Common myeloid progenitor, CD34-positive (primary cell): ENCODE results near the gene SLC22A3. TPM values are rescaled to one million over a fixed set of nuclear protein-coding genes. Genes with fewer than 3 reads are reported as not detected.
A peak's percentile ranks its signal among the peaks of the same experiment; 100 is the strongest.
"Not testable (repeated sequence)": the region's sequence is repeated elsewhere in the genome, so short reads cannot be mapped to it uniquely, and the experiment has no call there.

Experiments
- CTCF ChIA-PET: fragments of 350-600 bp; sonication (Branson Sonifier 250); formaldehyde crosslinking; loops from one replicate; lab custom pipeline; 2021; ENCODE audit warnings: antibody characterized with exemption; lab: Charles Lee
- POLR2A ChIA-PET: fragments of 350-600 bp; sonication (Branson Sonifier 250); formaldehyde crosslinking; loops from one replicate; lab custom pipeline; 2021; ENCODE audit warnings: antibody characterized with exemption; lab: Charles Lee
- DNase-seq, 3 donors: peaks; one replicate each; pipeline versions ENCODE4 v3.0.0 to v3.0.0-alpha.2; 2013
- H3K27ac ChIP-seq, 2 experiments: 1 replicate in 1 of 2; 2 replicates in 1 of 2; pipeline ENCODE4 v1.7.0; 2013; ENCODE audit warnings: inconsistent platforms in 2 of 2, low read length in 2 of 2, mild to moderate bottlenecking in 2 of 2, low read depth in 1 of 2, moderate library complexity in 1 of 2; ENCODE audit not compliant: severe bottlenecking in 2 of 2, insufficient read depth in 1 of 2, poor library complexity in 1 of 2
- H3K27me3 ChIP-seq, 5 experiments: replicated peaks in 2 of 5; 1 replicate in 3 of 5; 2 replicates in 2 of 5; pipeline versions ENCODE4 v1.6.1 to v1.7.0; 2013; ENCODE audit warnings: low read length in 4 of 5, mild to moderate bottlenecking in 2 of 5, moderate library complexity in 2 of 5, inconsistent platforms in 1 of 5; ENCODE audit not compliant: insufficient read depth in 5 of 5, control insufficient read depth in 4 of 5
- H3K36me3 ChIP-seq, 4 experiments: 1 replicate in 2 of 4; 2 replicates in 2 of 4; pipeline versions ENCODE4 v1.6.1 to v1.7.0; 2013; ENCODE audit warnings: low read length in 3 of 4, control low read depth in 1 of 4, mild to moderate bottlenecking in 1 of 4; ENCODE audit not compliant: control insufficient read depth in 4 of 4, insufficient read depth in 4 of 4
- H3K4me1 ChIP-seq, 4 experiments: 1 replicate in 3 of 4; 2 replicates in 1 of 4; pipeline versions ENCODE4 v1.6.1 to v1.7.1; 2013; ENCODE audit warnings: low read length in 3 of 4, mild to moderate bottlenecking in 3 of 4, control low read depth in 1 of 4, inconsistent platforms in 1 of 4, moderate library complexity in 1 of 4; ENCODE audit not compliant: control insufficient read depth in 4 of 4, insufficient read depth in 4 of 4; ENCODE audit errors: control extremely low read depth in 1 of 4
- H3K4me3 ChIP-seq, 7 experiments: 1 replicate in 4 of 7; 2 replicates in 3 of 7; pipeline versions ENCODE4 v1.5.1 to v1.7.0; 2013; ENCODE audit warnings: mild to moderate bottlenecking in 7 of 7, low read length in 6 of 7, moderate library complexity in 6 of 7, inconsistent platforms in 2 of 7, low read depth in 2 of 7, control low read depth in 1 of 7; ENCODE audit not compliant: insufficient read depth in 4 of 7, control insufficient read depth in 1 of 7; ENCODE audit errors: extremely low read depth in 1 of 7
- H3K9me3 ChIP-seq, 5 experiments: 1 replicate in 4 of 5; 2 replicates in 1 of 5; pipeline versions ENCODE4 v1.6.1 to v1.7.1; 2013; ENCODE audit warnings: low read length in 4 of 5, mild to moderate bottlenecking in 2 of 5, inconsistent platforms in 1 of 5, low read depth in 1 of 5, moderate library complexity in 1 of 5; ENCODE audit not compliant: control insufficient read depth in 4 of 5, insufficient read depth in 2 of 5; ENCODE audit errors: control extremely low read depth in 1 of 5
- WGBS: methylation state at CpG from one replicate; pipeline ENCODE4 v1.1.5; 2013; ENCODE audit not compliant: insufficient coverage; 5-methylcytosine and 5-hydroxymethylcytosine counted together
- polyA plus RNA-seq: library from polyadenylated mRNA; unstranded; fragments of 120-200 nt; gene quantifications from one replicate; pipeline ENCODE4 v1.2.1, GENCODE V29; 2013

The SLC22A3 gene
- polyA plus RNA-seq: 0.03 TPM

GRCh38 chr6:160348223-160349019 is at the start of gene SLC22A3:
Gene SLC22A3 (plus strand): TSS chr6:160348378. CDS start chr6:160348420, 42 bp downstream.
- peak; percentile 2 to 15 (median 15) for DNase-seq
- WGBS: 2% methylated on average over 94 of the region's 105 CpGs

GRCh38 chr6:160299559-160299958 is 48.6 kb upstream of the SLC22A3 start:
- H3K4me1 ChIP-seq: no peaks in the 10 kb centered on the region
- no peak overlapping the region for H3K27ac ChIP-seq
- no peak overlapping the region for H3K4me3 ChIP-seq
- WGBS: over 99% methylated on average over 11 of the region's 11 CpGs
- ChIA-PET CTCF (no interaction called here), POLR2A (no interaction called here)
- no peak for DNase-seq
- no peaks in the 10 kb centered on the region for H3K9me3 ChIP-seq
- H3K36me3 ChIP-seq: no peaks in the 10 kb centered on the region
- H3K27me3 ChIP-seq: no peaks in the 10 kb centered on the region

More at GRCh38 chr6:160348223-160349019, at the start of gene SLC22A3:
- H3K27ac ChIP-seq: no peak within 1 kb of the TSS
- ChIA-PET CTCF (no interaction called here), POLR2A (no interaction called here)
- H3K9me3 ChIP-seq: no peaks in the 10 kb centered on the region
- H3K4me3 ChIP-seq: peak within 1 kb of the TSS in 4 of 7 experiments; percentile 23 to 41 (median 38)
- peaks cover 11 to 77% (median 44%) of the 10 kb centered on the region in 5 experiments for H3K27me3 ChIP-seq
- peaks cover 0 to 11% (median 4%) of the 10 kb centered on the region in 4 experiments for H3K4me1 ChIP-seq
- H3K36me3 ChIP-seq: no peaks in the 10 kb centered on the region

- H3K9me3 ChIP-seq: no peaks in the 10 kb centered on the region
- H3K36me3 ChIP-seq: no peaks in the 10 kb centered on the region
- no peak for DNase-seq
- ChIA-PET POLR2A (no interaction called here), CTCF (no interaction called here)
- no peak overlapping the region for H3K27ac ChIP-seq
- WGBS: 69% methylated on average over 7 of the region's 15 CpGs
- no peak overlapping the region for H3K4me3 ChIP-seq
- H3K27me3 ChIP-seq: no peaks in the 10 kb centered on the region
- H3K4me1 ChIP-seq: no peaks in the 10 kb centered on the region
These were observed 48.0 kb upstream of the SLC22A3 start for GRCh38 chr6:160300076-160300695.

- 91% methylated on average over 4 of the region's 4 CpGs for WGBS
These were observed 46.8 kb upstream of the SLC22A3 start for GRCh38 chr6:160301339-160301738.

GRCh38 chr6:160302431-160303082 is 45.6 kb upstream of the SLC22A3 start:
- CTCF ChIA-PET: interaction anchor here (0.6 kb wide), 1 partner anchor 336 kb away, joined by 3 read pairs; no protein-coding TSS in a partner anchor
- no CpG with 5 or more reads among the region's 2 CpGs for WGBS
- POLR2A ChIA-PET, H3K4me3 ChIP-seq, H3K36me3 ChIP-seq, DNase-seq, H3K27ac ChIP-seq, H3K9me3 ChIP-seq, H3K4me1 ChIP-seq, H3K27me3 ChIP-seq: not testable (repeated sequence)

More at GRCh38 chr6:160301339-160301738, 46.8 kb upstream of the SLC22A3 start:
- ChIA-PET POLR2A (no interaction called here), CTCF (no interaction called here)
- H3K27me3 ChIP-seq: no peaks in the 10 kb centered on the region
- H3K27ac ChIP-seq: no peak overlapping the region
- no peak for DNase-seq
- H3K4me3 ChIP-seq: no peak overlapping the region
- H3K36me3 ChIP-seq: no peaks in the 10 kb centered on the region
- no peaks in the 10 kb centered on the region for H3K4me1 ChIP-seq
- no peaks in the 10 kb centered on the region for H3K9me3 ChIP-seq

- WGBS: 86% methylated on average over 1 of the region's 2 CpGs
- H3K4me3 ChIP-seq: no peak overlapping the region
- no peaks in the 10 kb centered on the region for H3K4me1 ChIP-seq
- H3K27ac ChIP-seq: no peak overlapping the region
- no peak for DNase-seq
- ChIA-PET POLR2A (no interaction called here), CTCF (no interaction called here)
- H3K36me3 ChIP-seq: no peaks in the 10 kb centered on the region
- no peaks in the 10 kb centered on the region for H3K27me3 ChIP-seq
- no peaks in the 10 kb centered on the region for H3K9me3 ChIP-seq
These were observed 44.4 kb upstream of the SLC22A3 start for GRCh38 chr6:160303806-160304205.
